Activated CD4-positive, alpha-beta T cell treated with anti-CD3 and anti-CD28 coated beads, Interleukin-2, amount 50 U/mL, for 16 hours (primary cell): ENCODE results near the gene ELOVL7.

Source experiments
- DNase-seq: peaks from one replicate; pipeline ENCODE4 v3.0.0-alpha.2; 2020

The ELOVL7 gene

DNA sequence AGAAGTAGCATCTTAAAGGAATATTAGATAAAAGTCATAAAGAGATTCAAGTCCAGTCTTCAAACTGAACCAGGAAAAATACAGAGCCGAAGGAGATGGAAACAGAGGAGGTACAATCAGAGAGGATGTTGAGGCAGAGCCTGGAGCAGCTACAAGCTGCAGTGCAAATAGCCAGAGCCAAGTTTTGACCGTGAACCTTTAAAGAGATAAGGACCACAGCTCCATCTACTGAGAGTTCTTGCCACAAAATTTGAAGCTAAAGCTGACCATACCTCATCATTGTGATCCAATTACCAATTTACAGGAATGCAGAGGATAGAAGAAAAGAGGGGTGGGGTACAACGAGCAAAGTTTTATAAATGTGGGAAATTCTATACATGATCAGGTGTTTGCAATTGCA is 133.7 kb downstream of the ELOVL7 start:
- DNase-seq = no peak

DNA sequence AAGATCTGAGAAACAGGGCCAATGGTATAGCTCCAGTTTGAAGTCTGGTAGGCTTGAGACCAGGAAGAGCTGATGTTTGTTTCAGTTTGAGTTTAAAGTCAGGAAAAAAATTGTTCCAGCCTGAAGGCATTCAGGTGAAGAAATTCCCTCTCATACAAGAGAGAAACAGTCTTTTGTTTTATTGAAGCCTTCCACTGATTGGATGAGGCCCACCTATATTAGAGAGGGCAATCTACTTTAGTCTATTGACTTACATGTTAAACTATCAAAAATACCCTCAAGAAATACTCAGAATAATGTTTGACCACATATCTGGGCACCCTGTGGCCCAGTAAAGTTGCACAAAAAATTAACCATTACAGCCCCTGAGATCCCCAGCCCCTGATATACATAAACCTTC is 138.9 kb downstream of the ELOVL7 start:
- DNase-seq = no peak

DNA sequence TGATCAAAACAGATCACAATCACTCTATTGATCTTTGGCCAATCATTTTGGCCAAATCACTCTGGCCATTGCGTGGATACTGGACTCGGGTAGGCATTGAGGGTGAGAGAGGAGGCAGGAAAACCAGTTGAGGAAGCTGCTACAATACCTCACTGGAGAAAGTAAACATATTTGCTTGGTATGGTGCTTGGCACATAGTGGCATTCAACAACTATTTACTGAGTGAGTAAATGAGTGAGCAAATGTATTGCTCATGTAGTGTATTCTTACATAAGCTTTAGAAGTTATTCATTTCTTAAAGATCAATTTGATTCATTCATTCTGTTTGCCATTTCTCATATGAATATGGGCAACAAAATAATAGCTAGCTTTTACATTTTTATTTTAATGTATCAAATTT is 140.1 kb downstream of the ELOVL7 start:
- DNase-seq = no peak
